ENCODE results near the gene COL18A1.

COL18A1 gene

GRCh38 chr21:45403133-45403824 is 1.7 kb upstream of the COL18A1 start:
- no peak for FAIRE-seq

- no peak for FAIRE-seq
These were observed 888 bp upstream of the COL18A1 start for GRCh38 chr21:45403825-45404729.

GRCh38 chr21:45405271-45405818 is 380 bp downstream of the COL18A1 start:
- no peak for FAIRE-seq

- no peak for FAIRE-seq
These were observed 1.1 kb downstream of the COL18A1 start for GRCh38 chr21:45405819-45406762.

- FAIRE-seq: no peak
These were observed 2.0 kb downstream of the COL18A1 start for GRCh38 chr21:45406801-45407628.

- no peak for FAIRE-seq
These were observed 2.8 kb downstream of the COL18A1 start for GRCh38 chr21:45407629-45408247.

GRCh38 chr21:45408271-45408791 is 3.4 kb downstream of the COL18A1 start:
- no peak for FAIRE-seq

- no peak for FAIRE-seq
These were observed 3.9 kb downstream of the COL18A1 start for GRCh38 chr21:45408801-45409261.

GRCh38 chr21:45409466-45410150 is 4.6 kb downstream of the COL18A1 start:
- FAIRE-seq: no peak

- FAIRE-seq: no peak
These were observed 5.3 kb downstream of the COL18A1 start for GRCh38 chr21:45410151-45410864.

GRCh38 chr21:45410865-45411809 is 6.2 kb downstream of the COL18A1 start:
- FAIRE-seq: no peak

- FAIRE-seq: no peak
These were observed 6.8 kb downstream of the COL18A1 start for GRCh38 chr21:45411810-45412206.

- FAIRE-seq: no peak
These were observed 7.5 kb downstream of the COL18A1 start for GRCh38 chr21:45412491-45412890.

GRCh38 chr21:45412909-45413611 is 8.1 kb downstream of the COL18A1 start:
- FAIRE-seq: no peak

- FAIRE-seq: no peak
These were observed 9.0 kb downstream of the COL18A1 start for GRCh38 chr21:45413922-45414321.

GRCh38 chr21:45414396-45415187 is 9.6 kb downstream of the COL18A1 start:
- FAIRE-seq: no peak
